Stimulated activated CD8-positive, alpha-beta memory T cell treated with anti-CD3 and anti-CD28 coated beads, Interleukin-15, amount 100 ng/mL, for 48 hours (primary cell): ENCODE data around the gene SMYD1.
A peak's percentile ranks its signal among the peaks of the same experiment; 100 is the strongest.

Experiments
- DNase-seq, 2 donors: peaks; one replicate each; pipeline ENCODE4 v3.0.0-alpha.2; 2020; ENCODE audit warnings: low read depth in 2 of 2

SMYD1 gene

GRCh38 chr2:88141952-88142351, 74.3 kb downstream of the SMYD1 start:
- DNase-seq, result no peak

GRCh38 chr2:88144271-88144670, 76.6 kb downstream of the SMYD1 start:
- no peak for DNase-seq

- no peak for DNase-seq
Observed at GRCh38 chr2:88144914-88145497, 77.4 kb downstream of the SMYD1 start.

GRCh38 chr2:88146590-88146989, 79.0 kb downstream of the SMYD1 start:
- DNase-seq, result no peak

GRCh38 chr2:88147145-88147544, 79.5 kb downstream of the SMYD1 start:
- no peak for DNase-seq

GRCh38 chr2:88148929-88149438, 81.4 kb downstream of the SMYD1 start:
- no peak for DNase-seq

GRCh38 chr2:88159481-88159880, 91.9 kb downstream of the SMYD1 start:
- DNase-seq, result no peak

- peak in 1 of 2 donors; percentile 18 for DNase-seq
Observed at GRCh38 chr2:88159955-88160415, 92.4 kb downstream of the SMYD1 start.

- no peak for DNase-seq
Observed at GRCh38 chr2:88160517-88160916, 92.9 kb downstream of the SMYD1 start.

- no peak for DNase-seq
Observed at GRCh38 chr2:88161446-88162244, 94.0 kb downstream of the SMYD1 start.
